A549 treated with Hydrocortisone at 1 μM for 4 hours (cell line): ENCODE data around the gene ANKDD1B. TPM values are rescaled to one million over a fixed set of nuclear protein-coding genes. Genes with fewer than 3 reads are reported as not detected.

Experiments used
- total RNA-seq: library from RNA; stranded (reverse); fragments of 200-300 nt; extraction: Qiagen RNA extraction; gene quantifications from 5 replicates; pipeline ENCODE4 v1.2.3, GENCODE V29; 2022

Gene ANKDD1B
- 0.10 to 0.12 TPM in 2 of 5 replicates, not detected in the others for total RNA-seq

GRCh38 chr5:75611311-75612225 lies at the start of gene ANKDD1B:
Gene ANKDD1B, plus strand, starts transcription at chr5:75611453. Its CDS starts 182 bp downstream, at chr5:75611635.

GRCh38 chr5:75717082-75717922 lies 106.0 kb downstream of the ANKDD1B start, which contains the start of gene POC5:
Gene POC5, minus strand, starts transcription at chr5:75717437. Its CDS starts 4,500 bp downstream, at chr5:75712937.

Other genes starting within 250 kb of the ANKDD1B start
- 18.8 to 28.0 TPM (median 22.0 TPM) in 5 replicates for gene CERT1, start 99.8 kb upstream of the ANKDD1B start, total RNA-seq
- gene POLK, start 99.6 kb upstream of the ANKDD1B start, total RNA-seq, result 7.9 to 13.8 TPM (median 10.5 TPM) in 5 replicates
- 7.1 to 15.3 TPM (median 10.0 TPM) in 5 replicates for gene POC5, start 106.0 kb downstream of the ANKDD1B start, total RNA-seq